NCI-H345 treated with DMSO at 0.1 percent for 48 hours (cell line): Measurements from ENCODE around the gene CTNNA2.

Experiments
- DNase-seq: peaks from one replicate; lab custom pipeline; 2025; ENCODE audit not compliant: unreplicated experiment; lab: John Stamatoyannopoulos, UW

CTNNA2 gene

DNA sequence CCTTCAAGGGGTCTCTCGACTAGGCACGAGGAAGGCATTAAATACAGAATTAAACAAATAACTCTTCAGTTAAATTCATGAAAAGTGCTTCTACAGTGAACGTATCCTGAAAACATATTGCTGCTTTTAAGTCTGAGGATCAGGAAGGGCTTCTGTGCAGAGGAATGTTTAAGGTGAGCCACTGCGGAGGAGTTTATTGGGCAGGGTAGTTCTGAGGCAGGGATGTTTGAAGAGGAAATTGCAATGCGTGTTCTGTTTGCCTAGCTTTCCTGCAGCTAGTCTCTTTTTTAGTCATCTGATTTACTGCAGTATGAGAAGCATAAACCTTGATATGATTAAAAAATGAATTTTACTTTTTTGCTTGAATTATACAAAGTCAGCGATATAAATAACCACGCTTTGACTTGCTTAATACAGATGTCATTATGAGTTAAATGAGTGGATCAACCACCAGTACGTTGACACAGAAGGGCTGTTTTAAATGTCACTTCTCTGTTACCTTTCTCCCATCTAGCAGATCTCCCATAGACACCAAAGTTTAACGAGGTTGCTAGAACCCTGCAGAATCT is 98.7 kb downstream of the CTNNA2 start:
- DNase-seq = no peak

DNA sequence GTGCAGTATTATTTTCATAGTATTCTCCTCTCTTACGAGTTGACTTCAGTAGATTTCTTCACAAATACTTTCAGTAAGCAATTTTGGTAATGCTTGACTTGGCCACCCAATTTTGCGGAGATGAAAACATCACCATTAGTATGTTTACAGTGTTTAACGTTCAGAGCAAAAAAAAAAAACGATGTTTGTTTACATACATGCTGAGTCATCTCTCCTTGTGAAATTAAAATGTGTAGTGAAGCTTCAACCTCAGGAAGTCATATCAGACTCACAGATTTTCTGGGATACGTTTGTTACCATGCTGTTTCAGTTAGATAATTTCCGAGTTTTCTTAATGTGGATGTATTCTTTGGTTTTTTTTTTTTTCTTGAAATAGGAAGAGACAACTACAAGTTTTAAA is 100.1 kb downstream of the CTNNA2 start:
- DNase-seq = no peak

DNA sequence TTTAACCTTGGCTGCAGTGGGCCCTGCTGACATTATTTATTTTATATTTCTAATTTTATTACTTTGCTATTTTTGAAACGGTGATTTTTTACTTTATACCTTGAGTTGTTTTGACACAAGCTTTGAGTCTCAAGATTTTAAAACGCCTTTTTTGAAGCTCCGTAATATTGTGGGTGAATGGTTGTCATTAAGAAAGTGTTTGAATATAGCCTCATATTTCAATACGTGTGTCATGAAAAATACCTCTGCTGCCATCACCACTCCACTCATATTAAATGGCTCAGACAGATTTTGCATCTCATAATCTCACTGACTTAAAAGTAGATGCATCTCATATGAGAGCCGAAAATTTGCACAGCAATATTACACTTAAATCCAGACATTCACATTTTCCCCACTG is 106.6 kb downstream of the CTNNA2 start:
- DNase-seq = no peak

GRCh38 chr2:79619976-79620375 is 107.1 kb downstream of the CTNNA2 start:
- DNase-seq = no peak

DNA sequence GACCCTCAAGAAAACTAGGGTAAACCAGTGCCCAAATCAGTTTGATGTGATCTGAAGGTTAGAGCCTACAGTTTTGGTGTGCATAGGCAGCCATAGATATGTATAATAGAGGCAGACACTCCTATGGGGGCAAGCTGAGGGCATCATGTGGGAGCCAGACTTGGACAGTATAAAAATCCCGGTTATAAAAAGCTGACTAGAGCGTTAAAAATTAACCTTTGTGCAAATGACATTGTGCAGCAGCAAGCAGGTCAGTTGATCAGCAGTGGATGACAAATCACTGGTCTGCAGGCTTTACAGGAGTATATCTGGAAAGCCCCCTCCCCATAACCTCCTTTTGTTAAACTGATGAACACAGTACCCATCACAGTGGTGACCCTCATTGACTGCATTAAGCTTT is 107.8 kb downstream of the CTNNA2 start:
- no peak for DNase-seq

GRCh38 chr2:79621252-79621651 is 108.4 kb downstream of the CTNNA2 start:
- DNase-seq = no peak

DNA sequence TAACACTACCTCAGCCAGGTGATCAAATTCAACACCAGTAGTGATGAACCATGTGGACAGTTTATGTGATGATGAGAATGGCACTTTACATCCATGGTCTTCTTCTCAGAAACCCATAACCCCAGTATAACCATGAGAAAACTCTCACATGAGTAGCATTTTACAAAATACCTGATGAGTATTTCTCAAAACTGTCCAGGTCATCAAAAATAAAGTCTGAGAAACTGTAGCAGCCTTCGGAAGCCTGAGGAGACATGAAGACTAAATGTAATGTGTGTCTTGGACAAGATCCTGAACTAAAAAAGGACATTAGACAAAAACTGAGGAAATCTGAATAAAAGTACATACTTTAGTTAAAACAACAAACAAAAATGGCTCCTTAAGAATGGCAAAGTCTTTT is 108.9 kb downstream of the CTNNA2 start:
- DNase-seq = no peak

GRCh38 chr2:79622508-79622907 is 109.7 kb downstream of the CTNNA2 start:
- DNase-seq = no peak

DNA sequence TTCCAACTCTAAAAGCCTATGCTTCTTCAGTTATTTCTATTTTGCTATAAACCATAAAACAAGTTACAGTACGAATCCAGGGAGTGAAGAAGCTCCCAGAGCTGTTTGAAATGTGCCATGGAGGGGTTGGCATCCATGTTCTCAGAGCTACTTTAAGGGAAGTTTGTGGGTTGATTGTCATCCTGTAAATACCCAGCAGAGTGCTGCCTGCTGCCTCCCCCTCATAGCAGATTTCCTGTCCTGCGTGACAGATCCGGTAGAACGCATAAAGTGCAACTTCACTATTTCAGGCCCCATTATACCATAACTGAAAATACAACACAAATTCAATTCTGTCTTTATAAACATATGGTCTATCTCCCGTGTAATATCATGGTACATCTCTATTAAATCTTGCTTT is 114.4 kb downstream of the CTNNA2 start:
- no peak for DNase-seq

DNA sequence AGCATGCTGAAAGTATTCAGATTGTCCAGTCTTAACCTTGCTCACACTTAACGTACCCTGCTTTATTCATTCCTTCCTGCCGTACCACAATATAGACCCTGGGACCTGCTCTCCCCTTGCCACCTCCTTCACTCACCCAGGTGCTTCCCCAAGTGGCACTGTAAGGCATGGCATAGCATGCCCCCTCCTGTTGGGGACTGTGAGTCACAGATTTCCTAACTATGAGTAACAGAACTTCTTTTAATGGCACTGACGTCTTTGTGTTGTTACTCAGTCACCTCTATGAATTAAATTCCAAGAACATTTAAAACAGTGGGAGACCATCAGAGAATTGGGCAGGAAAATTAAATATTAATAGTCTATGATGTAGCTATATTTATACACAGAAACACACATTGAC is 117.2 kb downstream of the CTNNA2 start:
- no peak for DNase-seq

- no peak for DNase-seq
These were observed 118.2 kb downstream of the CTNNA2 start for GRCh38 chr2:79630972-79631557.

DNA sequence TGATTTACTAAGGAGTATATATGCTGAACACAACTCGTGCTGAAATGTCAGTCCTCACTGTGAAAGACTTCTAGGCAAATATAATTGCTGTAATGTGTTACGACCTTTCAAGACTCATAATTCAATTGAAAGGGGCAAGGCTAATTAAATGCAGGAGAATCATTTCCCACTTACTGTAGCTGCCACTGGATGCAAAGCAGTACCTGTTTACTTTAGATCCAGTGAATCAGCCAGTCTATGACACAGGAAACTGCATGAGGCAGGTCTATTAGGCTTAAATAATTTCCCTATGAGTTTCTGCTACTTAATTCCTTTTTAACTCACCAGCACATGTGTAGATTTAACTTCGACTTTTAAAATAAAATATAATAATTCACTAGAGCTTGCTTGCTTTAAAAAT is 125.6 kb downstream of the CTNNA2 start:
- no peak for DNase-seq

- DNase-seq = no peak
These were observed 126.1 kb downstream of the CTNNA2 start for GRCh38 chr2:79638954-79639353.

- no peak for DNase-seq
These were observed 127.2 kb downstream of the CTNNA2 start for GRCh38 chr2:79640001-79640400.

GRCh38 chr2:79649531-79649930 is 136.7 kb downstream of the CTNNA2 start:
- no peak for DNase-seq

DNA sequence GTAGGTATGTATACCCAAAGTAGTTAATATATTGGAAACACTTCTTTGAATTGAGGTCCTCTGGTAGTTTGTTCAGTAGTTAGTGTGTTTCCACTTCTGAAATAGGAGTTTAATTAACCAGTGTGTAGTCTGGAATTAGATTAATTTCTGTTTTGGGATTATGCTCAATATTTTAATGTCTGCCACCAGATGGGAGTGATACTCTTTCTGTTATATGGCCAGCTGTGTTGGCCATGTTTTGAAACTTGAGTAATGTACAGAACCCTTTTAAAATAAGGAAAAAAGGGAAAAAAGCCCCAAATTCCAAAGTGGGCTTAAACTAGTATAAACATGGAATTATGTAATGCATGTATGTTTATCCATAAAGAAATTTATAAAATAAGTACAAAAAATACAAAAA is 147.7 kb downstream of the CTNNA2 start:
- DNase-seq = no peak

DNA sequence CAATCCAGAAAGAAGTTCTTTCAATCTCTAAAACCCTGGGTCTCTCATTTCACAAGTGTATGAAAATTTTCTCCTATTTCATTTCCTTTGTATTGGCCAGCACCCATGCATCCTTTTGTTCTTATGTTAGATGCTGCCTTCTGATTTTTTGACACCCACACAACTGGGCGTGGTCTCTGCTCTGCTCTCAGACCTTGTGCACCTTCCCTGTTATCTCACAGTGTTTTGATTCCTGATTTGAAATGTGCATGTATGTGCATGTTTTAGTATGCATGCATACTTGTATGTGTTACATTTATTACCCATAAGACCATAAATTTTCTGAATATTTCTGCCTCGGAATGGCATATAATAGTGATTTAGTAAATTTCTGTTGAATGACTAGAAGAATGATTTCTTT is 152.2 kb downstream of the CTNNA2 start:
- DNase-seq = no peak

- DNase-seq = no peak
These were observed 153.6 kb downstream of the CTNNA2 start for GRCh38 chr2:79666430-79666829.

DNA sequence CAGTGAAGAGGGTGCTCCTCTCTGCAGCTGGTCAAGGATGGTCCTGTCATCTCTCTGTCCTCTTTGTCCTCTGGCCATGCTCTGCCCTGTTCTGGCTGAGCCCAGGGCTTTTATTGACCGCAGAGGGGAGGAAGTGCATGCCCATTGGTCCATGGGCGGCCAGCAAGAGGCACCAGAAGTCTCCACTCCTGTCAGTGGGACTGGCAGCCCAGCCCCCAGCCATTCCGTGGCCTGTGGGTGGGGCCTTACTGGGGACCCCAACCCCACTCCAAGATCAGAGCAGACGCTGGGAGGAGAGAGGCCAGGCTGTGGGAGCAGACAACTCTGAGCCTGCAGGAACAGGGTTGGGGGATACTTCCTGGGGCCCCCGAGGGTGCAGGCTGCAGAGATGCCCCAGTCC is 156.9 kb downstream of the CTNNA2 start:
- DNase-seq = no peak

DNA sequence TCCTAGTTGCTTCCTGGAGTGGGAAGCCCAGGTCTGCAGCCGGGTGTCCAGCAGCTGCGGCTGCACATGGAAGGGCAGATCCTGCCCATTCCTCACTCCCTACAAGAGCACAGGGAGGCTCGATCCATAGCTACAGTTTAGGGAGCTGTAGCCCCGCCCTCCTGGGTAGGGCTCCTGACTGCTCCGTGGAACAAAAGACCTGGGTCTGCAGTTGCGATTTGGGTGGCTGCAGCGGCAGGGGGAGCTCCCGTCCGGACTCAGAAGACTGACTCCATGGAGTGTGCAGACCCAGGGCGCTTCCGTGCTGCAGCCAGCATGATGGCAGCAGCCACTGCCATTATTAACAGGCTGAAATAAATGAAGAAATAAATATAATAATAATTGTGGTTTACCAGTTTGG is 157.3 kb downstream of the CTNNA2 start:
- no peak for DNase-seq

DNA sequence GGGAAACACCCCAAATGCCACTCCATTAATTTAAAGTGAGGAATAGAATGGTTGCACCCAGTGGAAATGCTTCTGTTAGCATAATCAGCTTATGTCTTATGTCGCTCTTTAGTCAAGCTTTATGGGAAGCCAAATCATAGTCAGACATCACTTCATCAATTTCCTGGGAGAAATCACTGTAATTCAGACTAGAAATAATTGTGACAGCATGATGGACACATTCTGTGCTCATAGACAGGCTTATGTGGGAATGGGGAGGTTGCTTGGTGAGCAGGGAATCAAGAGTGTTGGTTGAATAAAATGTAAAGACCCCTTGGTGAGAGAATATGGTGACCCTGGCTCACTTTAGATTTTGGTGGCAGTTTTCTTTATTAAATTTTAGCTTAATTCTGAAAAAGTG is 174.0 kb downstream of the CTNNA2 start:
- DNase-seq = no peak

DNA sequence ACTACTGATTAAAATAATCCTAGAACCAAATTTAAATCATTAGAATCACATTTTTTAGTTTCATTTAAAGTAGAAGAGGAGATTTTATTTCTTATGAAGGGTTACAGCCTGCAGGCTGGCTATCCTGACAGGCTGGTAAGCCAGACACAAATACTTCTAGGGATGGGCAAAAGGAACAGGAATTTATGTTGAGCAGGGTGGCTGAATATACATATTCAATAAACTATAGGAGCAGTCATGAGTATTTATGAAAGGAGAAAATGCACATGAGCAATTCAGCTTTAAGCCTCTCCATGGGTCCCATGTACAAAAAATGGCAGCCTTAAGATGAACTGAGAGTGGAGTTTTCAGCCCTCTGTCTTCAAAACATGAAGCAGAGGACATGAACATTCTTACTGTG is 182.4 kb downstream of the CTNNA2 start:
- DNase-seq = no peak

GRCh38 chr2:79697200-79697599 is 184.3 kb downstream of the CTNNA2 start:
- DNase-seq = no peak
